ENCODE measurements around the gene TLR5.

Gene TLR5

GRCh38 chr1:223147409-223147808 is 4.4 kb upstream of the TLR5 start:
- FAIRE-seq: no peak

- FAIRE-seq: no peak
Observed at GRCh38 chr1:223146745-223147144, 3.7 kb upstream of the TLR5 start.

GRCh38 chr1:223144914-223145313 is 1.9 kb upstream of the TLR5 start:
- no peak for FAIRE-seq

- FAIRE-seq: no peak
Observed at GRCh38 chr1:223144431-223144830, 1.4 kb upstream of the TLR5 start.

GRCh38 chr1:223143537-223144248 is 645 bp upstream of the TLR5 start:
- FAIRE-seq: no peak

- no peak for FAIRE-seq
Observed at GRCh38 chr1:223142269-223142668, 779 bp downstream of the TLR5 start.

- FAIRE-seq: no peak
Observed at GRCh38 chr1:223140611-223141405, 2.2 kb downstream of the TLR5 start.

GRCh38 chr1:223137455-223138085 is 5.5 kb downstream of the TLR5 start:
- no peak for FAIRE-seq

GRCh38 chr1:223136086-223136485 is 7.0 kb downstream of the TLR5 start:
- no peak for FAIRE-seq

GRCh38 chr1:223135176-223135942 is 7.7 kb downstream of the TLR5 start:
- no peak for FAIRE-seq

- FAIRE-seq: no peak
Observed at GRCh38 chr1:223133824-223134435, 9.1 kb downstream of the TLR5 start.

GRCh38 chr1:223133306-223133823 is 9.7 kb downstream of the TLR5 start:
- no peak for FAIRE-seq

- no peak for FAIRE-seq
Observed at GRCh38 chr1:223129229-223129901, 13.7 kb downstream of the TLR5 start.

GRCh38 chr1:223126741-223127140 is 16.3 kb downstream of the TLR5 start:
- FAIRE-seq: no peak

- FAIRE-seq: no peak
Observed at GRCh38 chr1:223125766-223126165, 17.3 kb downstream of the TLR5 start.

- FAIRE-seq: no peak
Observed at GRCh38 chr1:223123011-223123610, 19.9 kb downstream of the TLR5 start.

GRCh38 chr1:223118418-223118817 is 24.6 kb downstream of the TLR5 start:
- FAIRE-seq: no peak

GRCh38 chr1:223116950-223117349 is 26.1 kb downstream of the TLR5 start:
- FAIRE-seq: no peak

- FAIRE-seq: no peak
Observed at GRCh38 chr1:223114871-223115270, 28.2 kb downstream of the TLR5 start.

- FAIRE-seq: no peak
Observed at GRCh38 chr1:223110952-223111351, 32.1 kb downstream of the TLR5 start.

- FAIRE-seq: no peak
Observed at GRCh38 chr1:223109581-223110026, 33.4 kb downstream of the TLR5 start.
